Uterus (tissue), 4 donors: ENCODE results near the gene ACAD11. TPM values are rescaled to one million over a fixed set of nuclear protein-coding genes. Genes with fewer than 3 reads are reported as not detected.

ENCODE experiments used
- DNase-seq, 2 donors: peaks; one replicate each; pipeline ENCODE4 v3.0.0-alpha.2; 2019 to 2020
- H3K27ac ChIP-seq, 2 donors: fragments of 200-600 bp; sonication (generic); 1 replicate in 1 of 2; 2 replicates in 1 of 2; pipeline ENCODE4 v1.5.1; 2016 to 2018
- H3K27me3 ChIP-seq, 2 donors: fragments of 200-600 bp; sonication (generic); one replicate each; pipeline ENCODE4 v1.5.1; 2018 to 2019; ENCODE audit warnings: control low read depth in 1 of 2
- H3K36me3 ChIP-seq, 2 donors: fragments of 200-600 bp; sonication (generic); one replicate each; pipeline ENCODE4 v1.5.1; 2019; ENCODE audit warnings: control low read depth in 1 of 2
- H3K4me1 ChIP-seq, 2 donors: fragments of 200-600 bp; sonication (generic); one replicate each; pipeline ENCODE4 v1.5.1; 2018 to 2019; ENCODE audit warnings: control low read depth in 1 of 2
- H3K4me3 ChIP-seq, 2 donors: fragments of 200-600 bp; sonication (generic); 1 replicate in 1 of 2; 2 replicates in 1 of 2; pipeline ENCODE4 v1.5.1; 2018 to 2019; ENCODE audit warnings: mild to moderate bottlenecking in 1 of 2
- H3K9me3 ChIP-seq, 2 donors: fragments of 200-600 bp; sonication (generic); one replicate each; pipeline ENCODE4 v1.5.1; 2019; ENCODE audit warnings: control low read depth in 1 of 2
- POLR2A ChIP-seq, 2 donors: fragments of 450-650 bp; IDR thresholded peaks; one replicate each; pipeline ENCODE4 v1.6.1; 2016; ENCODE audit warnings: antibody characterized with exemption in 2 of 2, mild to moderate bottlenecking in 1 of 2, moderate library complexity in 1 of 2
- intact Hi-C: fragments of 100-400 bp; cut with DNase I; formaldehyde crosslinking; loops from one replicate; pipeline ENCODE4 v1.15.1; 2023; ENCODE audit warnings: low total_unique reads
- total RNA-seq, 4 donors: library from RNA; depleted of rRNA in 3 of 4; stranded (reverse); fragments of >200 nt in 3 of 4; gene quantifications; one replicate each; pipeline versions ENCODE4 v1.1.0 to v1.2.4, GENCODE V29; 2014 to 2023
- TF ChIP-seq, protein P1 (sequence below), 4 experiments: fragments of 200-600 bp in 2 of 4; fragments of 450-650 bp in 2 of 4; sonication (generic) in 2 of 4; IDR thresholded peaks; one replicate each; pipeline ENCODE4 v1.5.1; 2016 to 2019; ENCODE audit warnings: antibody characterized with exemption in 4 of 4, mild to moderate bottlenecking in 2 of 4, moderate library complexity in 1 of 4
- donor health status: DM: yes; HTN: yes; CAD: no.

ACAD11 gene
- total RNA-seq, 4 donors from 2014 or later = 24.7 to 115 (median 47.0) TPM

DNA sequence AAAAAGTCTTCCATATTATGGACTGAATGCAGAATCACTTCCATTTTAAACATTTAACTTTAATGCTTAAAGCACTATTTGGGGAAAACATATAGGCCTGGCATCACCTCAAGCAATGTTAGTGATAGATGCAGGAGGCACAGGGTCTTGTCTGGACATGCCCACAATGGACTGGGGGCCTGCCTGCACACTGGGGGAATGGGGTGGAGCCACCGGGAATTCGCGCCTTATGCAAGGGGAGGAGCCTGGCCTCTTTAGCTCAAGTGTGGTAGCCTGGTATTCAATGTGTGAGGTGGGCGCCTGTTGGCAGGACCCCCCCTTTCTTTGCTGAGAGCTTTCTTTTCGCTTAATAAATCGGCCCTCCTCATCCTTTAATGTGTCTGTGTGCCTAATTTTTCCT is 32.7 kb downstream of the ACAD11 start:
- Histone ChIP-seq H3K9me3 (no peaks in the 10 kb centered on the region), H3K4me3 (no peak overlapping the region), H3K27ac (no peak overlapping the region), H3K27me3 (no peaks in the 10 kb centered on the region), H3K4me1 (no peaks in the 10 kb centered on the region), H3K36me3 (no peaks in the 10 kb centered on the region)
- intact Hi-C loops = no loop called here
- TF ChIP-seq, protein P1, sequence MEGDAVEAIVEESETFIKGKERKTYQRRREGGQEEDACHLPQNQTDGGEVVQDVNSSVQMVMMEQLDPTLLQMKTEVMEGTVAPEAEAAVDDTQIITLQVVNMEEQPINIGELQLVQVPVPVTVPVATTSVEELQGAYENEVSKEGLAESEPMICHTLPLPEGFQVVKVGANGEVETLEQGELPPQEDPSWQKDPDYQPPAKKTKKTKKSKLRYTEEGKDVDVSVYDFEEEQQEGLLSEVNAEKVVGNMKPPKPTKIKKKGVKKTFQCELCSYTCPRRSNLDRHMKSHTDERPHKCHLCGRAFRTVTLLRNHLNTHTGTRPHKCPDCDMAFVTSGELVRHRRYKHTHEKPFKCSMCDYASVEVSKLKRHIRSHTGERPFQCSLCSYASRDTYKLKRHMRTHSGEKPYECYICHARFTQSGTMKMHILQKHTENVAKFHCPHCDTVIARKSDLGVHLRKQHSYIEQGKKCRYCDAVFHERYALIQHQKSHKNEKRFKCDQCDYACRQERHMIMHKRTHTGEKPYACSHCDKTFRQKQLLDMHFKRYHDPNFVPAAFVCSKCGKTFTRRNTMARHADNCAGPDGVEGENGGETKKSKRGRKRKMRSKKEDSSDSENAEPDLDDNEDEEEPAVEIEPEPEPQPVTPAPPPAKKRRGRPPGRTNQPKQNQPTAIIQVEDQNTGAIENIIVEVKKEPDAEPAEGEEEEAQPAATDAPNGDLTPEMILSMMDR (IDR thresholded peaks at IDR 0.05) = no peak
- no peak for TF ChIP-seq POLR2A (IDR thresholded peaks at IDR 0.05)
- DNase-seq = no peak

DNA sequence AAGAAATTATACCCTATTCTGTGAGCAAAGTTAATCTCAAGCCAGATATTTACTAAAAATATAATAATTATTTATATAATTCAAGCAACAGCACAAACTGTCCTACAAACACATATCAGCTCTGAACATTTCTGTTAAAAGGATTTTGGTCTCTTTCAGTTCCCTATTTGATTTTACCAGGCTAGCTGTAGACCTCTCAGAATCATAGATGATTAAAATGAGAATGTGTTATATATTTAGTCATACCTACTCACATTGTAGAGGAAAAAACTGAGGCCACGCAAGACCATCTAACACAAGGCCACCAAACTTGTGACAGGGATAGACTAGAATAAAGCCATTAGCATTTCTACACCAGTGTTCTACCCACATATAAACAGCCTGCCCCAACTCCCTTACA is 34.0 kb downstream of the ACAD11 start:
- no peak for TF ChIP-seq POLR2A (IDR thresholded peaks at IDR 0.05)
- TF ChIP-seq, protein P1 (IDR thresholded peaks at IDR 0.05) = no peak
- no peaks in the 10 kb centered on the region for H3K27me3 ChIP-seq
- H3K36me3 ChIP-seq = no peaks in the 10 kb centered on the region
- no peak overlapping the region for H3K4me3 ChIP-seq
- no peak overlapping the region for H3K27ac ChIP-seq
- H3K4me1 ChIP-seq = no peaks in the 10 kb centered on the region
- no peaks in the 10 kb centered on the region for H3K9me3 ChIP-seq
- DNase-seq = no peak
- intact Hi-C loops = no loop called here

DNA sequence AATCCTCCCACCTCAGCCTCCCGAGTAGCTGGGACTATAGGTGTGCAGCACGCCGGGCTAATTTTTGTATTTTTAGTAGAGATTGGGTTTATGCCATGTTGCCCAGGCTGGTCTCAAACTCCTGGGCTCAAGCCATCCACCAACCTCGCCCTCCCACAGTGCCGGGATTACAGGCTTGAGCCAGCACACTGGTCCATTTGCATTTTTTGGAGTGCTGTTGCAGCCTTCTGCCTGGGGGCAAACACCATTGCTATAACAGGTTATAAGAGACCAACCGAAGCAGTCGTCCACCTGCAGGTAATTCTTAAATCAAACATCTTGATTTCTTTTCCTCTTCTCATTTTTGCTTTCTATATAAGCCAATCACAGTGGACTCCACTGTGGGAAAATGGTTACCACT is 34.8 kb downstream of the ACAD11 start:
- H3K27ac ChIP-seq = no peak overlapping the region
- TF ChIP-seq POLR2A (IDR thresholded peaks at IDR 0.05) = no peak
- TF ChIP-seq, protein P1 (IDR thresholded peaks at IDR 0.05) = no peak

DNA sequence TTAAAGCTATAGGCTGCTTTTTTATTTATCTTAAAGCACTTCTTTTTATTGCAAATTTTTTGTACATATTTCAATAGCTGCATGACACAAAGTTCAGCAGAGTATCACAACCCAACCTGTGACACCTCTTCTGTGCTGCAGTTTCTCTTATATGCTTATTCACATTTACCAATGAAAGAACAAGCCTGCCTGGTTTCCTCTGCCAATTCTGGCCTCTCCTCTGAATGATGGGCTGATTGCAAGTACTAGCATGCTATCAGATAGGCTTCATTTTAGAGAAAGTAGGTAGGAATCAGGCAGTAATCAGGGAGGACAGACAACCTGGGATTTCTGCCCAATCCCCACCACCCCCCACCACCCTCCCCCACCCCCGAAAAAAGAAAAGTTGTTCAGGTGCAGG is 36.0 kb downstream of the ACAD11 start:
- Histone ChIP-seq H3K9me3 (no peaks in the 10 kb centered on the region), H3K27me3 (no peaks in the 10 kb centered on the region), H3K4me3 (no peak overlapping the region), H3K36me3 (no peaks in the 10 kb centered on the region), H3K4me1 (no peaks in the 10 kb centered on the region), H3K27ac (no peak overlapping the region)
- DNase-seq = no peak
- no peak for TF ChIP-seq POLR2A (IDR thresholded peaks at IDR 0.05)
- TF ChIP-seq, protein P1 (IDR thresholded peaks at IDR 0.05) = no peak
- intact Hi-C loops = no loop called here

More for the DNA sequence above, 34.8 kb downstream of the ACAD11 start:
- no peaks in the 10 kb centered on the region for H3K4me1 ChIP-seq
- no peak overlapping the region for H3K4me3 ChIP-seq
- no peaks in the 10 kb centered on the region for H3K27me3 ChIP-seq
- DNase-seq = no peak
- no peaks in the 10 kb centered on the region for H3K9me3 ChIP-seq
- H3K36me3 ChIP-seq = no peaks in the 10 kb centered on the region
- intact Hi-C loops = no loop called here

DNA sequence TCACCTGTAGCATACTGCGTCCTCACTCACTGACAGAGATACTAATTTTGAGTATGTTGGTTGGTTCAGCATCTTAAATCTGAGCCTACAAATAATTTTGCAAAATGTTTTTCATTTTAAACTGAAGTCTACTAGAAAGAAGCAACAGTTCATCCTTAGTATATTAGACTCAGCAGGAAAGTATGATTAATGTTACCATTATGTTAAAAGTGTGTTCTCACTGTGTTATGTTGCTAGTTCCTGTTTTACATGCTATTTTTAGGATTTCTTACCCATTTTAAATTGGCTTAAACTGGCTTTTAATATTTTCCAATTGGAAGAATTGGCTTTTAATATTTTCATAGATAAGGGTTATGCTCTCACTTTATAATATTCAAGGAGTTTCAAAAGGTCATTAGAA is 36.8 kb downstream of the ACAD11 start:
- H3K36me3 ChIP-seq = no peaks in the 10 kb centered on the region
- H3K27ac ChIP-seq = no peak overlapping the region
- H3K4me3 ChIP-seq = no peak overlapping the region
- TF ChIP-seq, protein P1 (IDR thresholded peaks at IDR 0.05) = no peak
- TF ChIP-seq POLR2A (IDR thresholded peaks at IDR 0.05) = no peak
- no peaks in the 10 kb centered on the region for H3K4me1 ChIP-seq
- H3K27me3 ChIP-seq = no peaks in the 10 kb centered on the region
- intact Hi-C loops = no loop called here
- no peak for DNase-seq
- H3K9me3 ChIP-seq = no peaks in the 10 kb centered on the region
